GM12865 (cell line): Measurements from ENCODE around the gene ZNF598.

ENCODE experiments used
- DNase-seq: peaks from one replicate; pipeline ENCODE4 v3.0.0; 2010; ENCODE audit warnings: low read depth
- H3K4me3 ChIP-seq: 2 replicates; pipeline ENCODE4 v1.5.1; 2011; ENCODE audit warnings: mild to moderate bottlenecking, low read depth, low read length, control low read depth
- TF ChIP-seq, protein P1 (sequence below): IDR thresholded peaks from 2 replicates; pipeline ENCODE4 v1.5.1; 2011; ENCODE audit warnings: low read length, control low read depth, low read depth, inconsistent platforms; ENCODE audit not compliant: insufficient read depth; ENCODE audit errors: missing control alignments

Gene ZNF598

DNA sequence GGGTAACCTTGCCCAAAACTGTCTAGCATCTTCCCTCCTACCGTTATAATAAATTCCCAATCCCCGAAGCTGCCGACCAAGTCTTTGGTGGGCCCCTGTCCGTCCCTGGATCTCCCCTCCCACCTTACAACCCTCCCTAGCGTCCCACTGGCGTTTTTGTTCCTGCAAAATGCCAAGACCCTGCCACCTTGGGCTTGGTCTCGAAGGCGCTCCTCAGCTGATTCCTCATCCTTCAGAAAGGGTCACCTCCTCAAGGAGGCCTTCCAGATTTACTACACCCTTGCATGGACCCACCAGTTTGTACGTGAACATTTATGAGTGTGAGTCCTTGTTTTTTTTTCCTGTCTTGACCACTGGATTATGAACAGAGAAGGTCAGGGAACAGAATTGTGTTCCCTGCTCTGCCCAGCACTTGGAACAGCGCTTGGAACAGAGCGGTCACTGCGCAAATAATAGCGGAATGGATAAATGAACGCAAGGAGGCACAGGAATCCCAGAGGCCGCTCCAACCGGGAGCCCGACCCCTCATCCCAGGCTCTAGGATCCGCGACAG is 26.6 kb downstream of the ZNF598 start:
- H3K4me3 ChIP-seq: no peak overlapping the region; the same call in 1 of the 2 replicates
- TF ChIP-seq, protein P1, sequence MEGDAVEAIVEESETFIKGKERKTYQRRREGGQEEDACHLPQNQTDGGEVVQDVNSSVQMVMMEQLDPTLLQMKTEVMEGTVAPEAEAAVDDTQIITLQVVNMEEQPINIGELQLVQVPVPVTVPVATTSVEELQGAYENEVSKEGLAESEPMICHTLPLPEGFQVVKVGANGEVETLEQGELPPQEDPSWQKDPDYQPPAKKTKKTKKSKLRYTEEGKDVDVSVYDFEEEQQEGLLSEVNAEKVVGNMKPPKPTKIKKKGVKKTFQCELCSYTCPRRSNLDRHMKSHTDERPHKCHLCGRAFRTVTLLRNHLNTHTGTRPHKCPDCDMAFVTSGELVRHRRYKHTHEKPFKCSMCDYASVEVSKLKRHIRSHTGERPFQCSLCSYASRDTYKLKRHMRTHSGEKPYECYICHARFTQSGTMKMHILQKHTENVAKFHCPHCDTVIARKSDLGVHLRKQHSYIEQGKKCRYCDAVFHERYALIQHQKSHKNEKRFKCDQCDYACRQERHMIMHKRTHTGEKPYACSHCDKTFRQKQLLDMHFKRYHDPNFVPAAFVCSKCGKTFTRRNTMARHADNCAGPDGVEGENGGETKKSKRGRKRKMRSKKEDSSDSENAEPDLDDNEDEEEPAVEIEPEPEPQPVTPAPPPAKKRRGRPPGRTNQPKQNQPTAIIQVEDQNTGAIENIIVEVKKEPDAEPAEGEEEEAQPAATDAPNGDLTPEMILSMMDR: no peak
- DNase-seq: no peak

GRCh38 chr16:1982013-1982433 is 27.6 kb downstream of the ZNF598 start:
- TF ChIP-seq, protein P1: no peak
- H3K4me3 ChIP-seq: no peak overlapping the region
- DNase-seq: no peak

GRCh38 chr16:1981398-1981836 is 28.2 kb downstream of the ZNF598 start, which contains the start of gene NOXO1:
Gene NOXO1, minus strand, starts transcription at chr16:1981469. Its CDS starts 290 bp downstream, at chr16:1981179.
- H3K4me3 ChIP-seq: no peak within 1 kb of the TSS
- peak; percentile 55 for DNase-seq

GRCh38 chr16:1980770-1981087 is 28.9 kb downstream of the ZNF598 start:
- DNase-seq: no peak
- H3K4me3 ChIP-seq: no peak overlapping the region
- TF ChIP-seq, protein P1: no peak

More at GRCh38 chr16:1981398-1981836, 28.2 kb downstream of the ZNF598 start, which contains the start of gene NOXO1:
- TF ChIP-seq, protein P1: no peak

DNA sequence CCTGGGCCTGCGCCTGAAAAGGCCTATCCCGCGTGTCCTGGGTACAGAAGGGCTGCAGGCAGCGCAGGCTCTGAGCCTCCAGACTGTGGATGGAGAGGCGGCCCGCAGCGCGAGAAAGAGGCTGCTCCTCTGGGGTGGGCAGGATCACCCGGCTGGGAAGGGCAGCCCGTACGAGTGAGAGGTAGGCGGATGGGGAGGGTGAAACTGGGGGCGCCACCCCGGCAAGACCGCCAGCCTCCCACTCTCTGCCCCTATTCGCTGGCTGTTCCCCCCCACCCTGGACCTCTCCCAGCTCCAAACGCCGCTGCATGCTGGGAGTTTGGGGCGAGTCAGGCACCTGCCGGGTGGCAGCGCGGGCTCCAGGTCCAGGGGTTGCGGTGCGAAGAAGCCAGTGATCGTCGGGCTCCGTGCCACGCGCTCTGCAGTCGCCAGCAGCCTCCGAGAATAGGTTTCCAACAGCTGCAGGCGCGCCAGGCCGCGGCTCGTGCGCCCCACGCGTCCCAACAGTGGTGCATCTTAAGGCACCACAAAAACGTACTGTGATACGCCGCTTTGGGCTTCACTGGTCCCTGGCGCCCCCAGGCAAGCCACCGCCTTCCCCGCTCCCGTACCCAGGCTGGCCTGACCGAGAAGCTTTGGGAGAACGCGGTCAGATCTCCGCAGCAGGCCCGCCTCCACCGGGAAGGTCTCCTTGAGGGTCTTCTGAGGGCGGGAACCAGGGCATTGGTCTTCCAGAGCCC is 29.4 kb downstream of the ZNF598 start:
- DNase-seq: no peak
- no peak overlapping the region for H3K4me3 ChIP-seq
- TF ChIP-seq, protein P1: no peak

DNA sequence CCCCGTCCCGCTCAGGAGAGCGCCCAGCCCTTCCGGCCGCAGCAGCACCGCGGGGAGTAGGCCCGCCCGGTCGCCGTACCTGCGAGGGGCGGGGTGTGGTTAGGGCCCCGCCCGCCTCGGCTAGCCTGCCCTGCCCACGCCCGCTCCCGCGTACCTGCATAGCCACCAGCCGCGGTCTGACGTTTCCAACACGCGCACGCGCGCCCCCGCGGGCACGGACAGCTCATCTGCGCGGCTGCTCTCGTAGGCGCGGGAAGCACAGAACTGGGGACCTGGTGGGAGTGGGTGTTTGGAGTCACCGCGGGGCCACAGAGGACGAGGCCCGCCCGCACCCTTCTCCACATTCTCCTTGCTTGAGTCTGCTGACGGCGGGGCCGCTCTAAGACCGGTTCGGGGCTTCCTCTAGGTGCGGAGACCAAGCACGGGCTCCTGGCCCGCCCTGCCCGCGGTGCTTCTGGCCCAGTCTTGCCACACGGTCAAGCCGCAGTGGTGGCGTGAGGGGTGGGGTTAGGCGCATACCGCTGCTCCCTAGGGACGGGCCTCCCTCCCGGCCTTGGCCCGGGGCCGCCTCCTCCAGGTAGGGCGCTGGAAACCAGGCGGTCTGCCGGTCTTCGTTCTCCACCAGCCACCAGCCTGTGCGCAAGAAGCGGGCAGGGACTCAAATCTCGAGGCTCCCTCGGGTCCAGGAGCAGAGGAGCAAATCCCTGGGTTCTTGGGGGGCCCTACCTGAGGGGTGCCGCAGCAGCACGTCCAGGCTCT is 30.2 kb downstream of the ZNF598 start:
- TF ChIP-seq, protein P1: no peak
- H3K4me3 ChIP-seq: no peak overlapping the region
- no peak for DNase-seq
